ENCODE results near the gene DDX54. TPM values are rescaled to one million over a fixed set of nuclear protein-coding genes. Genes with fewer than 3 reads are reported as not detected.

DDX54 gene
- total RNA-seq, 1 donor from 2014 or later, result 40.5 TPM

- no peak for TF ChIP-seq CTCF (IDR thresholded peaks at IDR 0.05; ENCODE audit: insufficient read depth, low read length, severe bottlenecking)
- no peak for DNase-seq (ENCODE audit: low read depth)
- Histone ChIP-seq H3K4me3 (ENCODE audit: low read depth, low read length) (no peak overlapping the region), H3K36me3 (ENCODE audit: control insufficient read depth, insufficient read depth, low read length) (peaks cover 9% of the 10 kb centered on the region), H3K27me3 (ENCODE audit: control insufficient read depth, insufficient read depth, low read length) (no peaks in the 10 kb centered on the region)
- FAIRE-seq, result no peak
These were observed 1.5 kb upstream of the DDX54 start for GRCh38 chr12:113186666-113187325.

- H3K27me3 ChIP-seq (ENCODE audit: control insufficient read depth, insufficient read depth, low read length), result no peaks in the 10 kb centered on the region
- DNase-seq (ENCODE audit: low read depth) (no peak), FAIRE-seq (no peak)
- TF ChIP-seq CTCF (IDR thresholded peaks at IDR 0.05; ENCODE audit: insufficient read depth, low read length, severe bottlenecking), result no peak
- peaks cover 4% of the 10 kb centered on the region for H3K36me3 ChIP-seq (ENCODE audit: control insufficient read depth, insufficient read depth, low read length)
- peak overlapping the region; percentile 94 for H3K4me3 ChIP-seq (ENCODE audit: low read depth, low read length)
These were observed 721 bp upstream of the DDX54 start for GRCh38 chr12:113186033-113186365.

GRCh38 chr12:113184900-113185179 is 438 bp downstream of the DDX54 start:
- FAIRE-seq, result no peak

GRCh38 chr12:113184098-113184899 is 979 bp downstream of the DDX54 start:
- DNase-seq (ENCODE audit: low read depth), result no peak
- TF ChIP-seq CTCF (IDR thresholded peaks at IDR 0.05; ENCODE audit: insufficient read depth, low read length, severe bottlenecking), result no peak

More at GRCh38 chr12:113184900-113185179, 438 bp downstream of the DDX54 start:
- H3K27me3 ChIP-seq (ENCODE audit: control insufficient read depth, insufficient read depth, low read length), result no peaks in the 10 kb centered on the region
- peaks cover 13% of the 10 kb centered on the region for H3K36me3 ChIP-seq (ENCODE audit: control insufficient read depth, insufficient read depth, low read length)
- H3K4me3 ChIP-seq (ENCODE audit: low read depth, low read length), result peak overlapping the region; percentile 94
- peak; percentile 82 for DNase-seq (ENCODE audit: low read depth)
- TF ChIP-seq CTCF (IDR thresholded peaks at IDR 0.05; ENCODE audit: insufficient read depth, low read length, severe bottlenecking), result no peak

GRCh38 chr12:113183030-113183589 is 2.2 kb downstream of the DDX54 start:
- TF ChIP-seq CTCF (IDR thresholded peaks at IDR 0.05; ENCODE audit: insufficient read depth, low read length, severe bottlenecking), result no peak
- DNase-seq (ENCODE audit: low read depth), result no peak
- H3K27me3 ChIP-seq (ENCODE audit: control insufficient read depth, insufficient read depth, low read length), result no peaks in the 10 kb centered on the region
- no peak overlapping the region for H3K4me3 ChIP-seq (ENCODE audit: low read depth, low read length)
- peaks cover 23% of the 10 kb centered on the region for H3K36me3 ChIP-seq (ENCODE audit: control insufficient read depth, insufficient read depth, low read length)
- no peak for FAIRE-seq

More at GRCh38 chr12:113184098-113184899, 979 bp downstream of the DDX54 start:
- H3K4me3 ChIP-seq (ENCODE audit: low read depth, low read length), result peak overlapping the region; percentile 94
- no peak for FAIRE-seq
- no peaks in the 10 kb centered on the region for H3K27me3 ChIP-seq (ENCODE audit: control insufficient read depth, insufficient read depth, low read length)
- peaks cover 17% of the 10 kb centered on the region for H3K36me3 ChIP-seq (ENCODE audit: control insufficient read depth, insufficient read depth, low read length)

Measured in bronchial epithelial cell (primary cell).